NCI-H82 treated with DMSO at 0.1 percent for 48 hours (cell line): ENCODE measurements around the gene MYO9B.
A peak's percentile ranks its signal among the peaks of the same experiment; 100 is the strongest.

ENCODE experiments used
- DNase-seq: peaks from one replicate; lab custom pipeline; 2025; ENCODE audit not compliant: unreplicated experiment; lab: John Stamatoyannopoulos, UW

The MYO9B gene

GRCh38 chr19:17058236-17058635 lies 17.3 kb upstream of the MYO9B start:
- no peak for DNase-seq

GRCh38 chr19:17060802-17061201 lies 14.8 kb upstream of the MYO9B start:
- DNase-seq: no peak

- no peak for DNase-seq
Observed at GRCh38 chr19:17061205-17061604, 14.4 kb upstream of the MYO9B start.

- no peak for DNase-seq
Observed at GRCh38 chr19:17061691-17062090, 13.9 kb upstream of the MYO9B start.

- DNase-seq: no peak
Observed at GRCh38 chr19:17063428-17063827, 12.1 kb upstream of the MYO9B start.

- DNase-seq: no peak
Observed at GRCh38 chr19:17069193-17069592, 6.4 kb upstream of the MYO9B start.

GRCh38 chr19:17070421-17070820 lies 5.2 kb upstream of the MYO9B start:
- no peak for DNase-seq

- DNase-seq: no peak
Observed at GRCh38 chr19:17070912-17071311, 4.7 kb upstream of the MYO9B start.

- no peak for DNase-seq
Observed at GRCh38 chr19:17073869-17074633, 1.5 kb upstream of the MYO9B start.

GRCh38 chr19:17074634-17075034 lies 943 bp upstream of the MYO9B start:
- DNase-seq: no peak

GRCh38 chr19:17075864-17076542 lies 426 bp downstream of the MYO9B start:
- DNase-seq: peak; percentile 34

GRCh38 chr19:17076543-17076991 lies 990 bp downstream of the MYO9B start:
- no peak for DNase-seq

- no peak for DNase-seq
Observed at GRCh38 chr19:17077447-17078028, 2.0 kb downstream of the MYO9B start.

GRCh38 chr19:17078036-17078919 lies 2.7 kb downstream of the MYO9B start:
- DNase-seq: no peak

GRCh38 chr19:17078920-17079709 lies 3.5 kb downstream of the MYO9B start:
- no peak for DNase-seq

GRCh38 chr19:17079710-17080439 lies 4.3 kb downstream of the MYO9B start:
- DNase-seq: no peak

- DNase-seq: no peak
Observed at GRCh38 chr19:17080440-17080801, 4.8 kb downstream of the MYO9B start.

GRCh38 chr19:17081672-17082630 lies 6.4 kb downstream of the MYO9B start:
- DNase-seq: no peak

- DNase-seq: no peak
Observed at GRCh38 chr19:17086120-17086519, 10.5 kb downstream of the MYO9B start.
